Gastrocnemius medialis (tissue), 4 donors: ENCODE measurements around the gene BMPR2. TPM values are rescaled to one million over a fixed set of nuclear protein-coding genes. Genes with fewer than 3 reads are reported as not detected.
"Not testable (repeated sequence)": the region's sequence is repeated elsewhere in the genome, so short reads cannot be mapped to it uniquely, and the experiment has no call there.

Source experiments
- ATAC-seq, 2 donors: fragments of 150-250 bp; one replicate each; pipeline ENCODE4 v1.9.1; 2016
- DNase-seq, 2 donors: peaks; one replicate each; pipeline ENCODE4 v3.0.0-alpha.2; 2019
- H3K27ac ChIP-seq, 4 donors: fragments of 200-600 bp; sonication (generic); 1 replicate in 1 of 4; 2 replicates in 3 of 4; pipeline ENCODE4 v1.5.1; 2016 to 2018; ENCODE audit warnings: mild to moderate bottlenecking in 2 of 4, moderate library complexity in 1 of 4
- H3K27me3 ChIP-seq, 3 donors: fragments of 200-600 bp; sonication (generic) in 2 of 3; 1 replicate in 1 of 3; 2 replicates in 2 of 3; pipeline versions ENCODE4 v1.5.1 to v1.6.0; 2016 to 2019; ENCODE audit warnings: mild to moderate bottlenecking in 1 of 3, moderate library complexity in 1 of 3
- H3K36me3 ChIP-seq, 2 donors: fragments of 200-600 bp; sonication (generic) in 1 of 2; one replicate each; pipeline ENCODE4 v1.5.1; 2017 to 2018
- H3K4me1 ChIP-seq, 2 donors: fragments of 200-600 bp; sonication (generic) in 1 of 2; one replicate each; pipeline ENCODE4 v1.5.1; 2016 to 2017; ENCODE audit warnings: mild to moderate bottlenecking in 2 of 2
- H3K4me3 ChIP-seq, 4 donors: fragments of 200-600 bp; sonication (generic) in 3 of 4; 1 replicate in 1 of 4; 2 replicates in 3 of 4; pipeline ENCODE4 v1.5.1; 2016 to 2019; ENCODE audit warnings: mild to moderate bottlenecking in 2 of 4
- H3K9me3 ChIP-seq, 3 donors: fragments of 200-600 bp; sonication (generic) in 2 of 3; 1 replicate in 1 of 3; 2 replicates in 2 of 3; pipeline ENCODE4 v1.5.1; 2016 to 2019
- CTCF ChIP-seq, 5 experiments: fragments of 450-650 bp in 3 of 5; fragments of 200-600 bp in 2 of 5; sonication (generic) in 2 of 5; IDR thresholded peaks in 4 of 5; conservative IDR thresholded peaks in 1 of 5; 1 replicate in 4 of 5; 2 replicates in 1 of 5; pipeline ENCODE4 v1.5.1; 2016 to 2019; ENCODE audit warnings: antibody characterized with exemption in 5 of 5, mild to moderate bottlenecking in 3 of 5, moderate library complexity in 3 of 5
- POLR2A ChIP-seq, 2 donors: fragments of 450-650 bp; IDR thresholded peaks; one replicate each; pipeline ENCODE4 v1.6.1; 2017; ENCODE audit warnings: antibody characterized with exemption in 2 of 2, mild to moderate bottlenecking in 2 of 2, moderate library complexity in 2 of 2
- in situ Hi-C, 4 donors: fragments of 200-750 bp; cut with MboI; loops; one replicate each; pipeline versions ENCODE4 v1.15.0 to v1.8.0; 2017; ENCODE audit warnings: low sequenced_read_pairs in 4 of 4
- intact Hi-C: fragments of 100-400 bp; cut with DNase I; formaldehyde crosslinking; loops from one replicate; pipeline ENCODE4 v1.15.1; 2023; ENCODE audit warnings: low total_unique reads
- total RNA-seq, 4 donors: library from RNA; depleted of rRNA; stranded (reverse); fragments of >200 nt; gene quantifications; one replicate each; pipeline versions ENCODE4 v1.1.0 to v1.2.3, GENCODE V29; 2016

BMPR2 gene
- total RNA-seq, 4 donors from 2014 or later: 25.0 to 35.0 (median 27.2) TPM

GRCh38 chr2:202548240-202548639 is 172.1 kb downstream of the BMPR2 start:
- TF ChIP-seq POLR2A (IDR thresholded peaks at IDR 0.05): no peak
- TF ChIP-seq CTCF (IDR thresholded peaks at IDR 0.05 in 4 of 5, conservative IDR thresholded peaks at IDR 0.05 in 1 of 5): no peak
- Histone ChIP-seq H3K27ac (no peak overlapping the region), H3K36me3 (peaks cover 2 to 9% of the 10 kb centered on the region in 2 donors), H3K4me3 (no peak overlapping the region), H3K4me1 (no peaks in the 10 kb centered on the region), H3K27me3 (no peaks in the 10 kb centered on the region), H3K9me3 (no peaks in the 10 kb centered on the region)
- in situ Hi-C loops (no loop called here), intact Hi-C loops (no loop called here)
- no peak for DNase-seq
- ATAC-seq: no peak

- H3K9me3 ChIP-seq, H3K4me3 ChIP-seq, in situ Hi-C loops, H3K4me1 ChIP-seq, DNase-seq, ATAC-seq, intact Hi-C loops, H3K27me3 ChIP-seq, H3K27ac ChIP-seq: not testable (repeated sequence)
- peaks cover 2 to 11% of the 10 kb centered on the region in 2 donors for H3K36me3 ChIP-seq
Measured at GRCh38 chr2:202551000-202551399, 174.9 kb downstream of the BMPR2 start.

- DNase-seq (no peak), ATAC-seq (no peak)
- no peak overlapping the region for H3K27ac ChIP-seq
- in situ Hi-C loops: no loop called here
- intact Hi-C loops: no loop called here
- H3K36me3 ChIP-seq: peaks cover 0 to 30% of the 10 kb centered on the region in 2 donors
- no peaks in the 10 kb centered on the region for H3K27me3 ChIP-seq
- H3K4me3 ChIP-seq: no peak overlapping the region
- no peaks in the 10 kb centered on the region for H3K4me1 ChIP-seq
- H3K9me3 ChIP-seq: no peaks in the 10 kb centered on the region
- no peak for TF ChIP-seq CTCF (IDR thresholded peaks at IDR 0.05 in 4 of 5, conservative IDR thresholded peaks at IDR 0.05 in 1 of 5)
- TF ChIP-seq POLR2A (IDR thresholded peaks at IDR 0.05): no peak
Measured at GRCh38 chr2:202555356-202555755, 179.2 kb downstream of the BMPR2 start.

- no peak for ATAC-seq
- peaks cover 0 to 24% of the 10 kb centered on the region in 2 donors for H3K36me3 ChIP-seq
Measured at GRCh38 chr2:202560200-202560599, 184.1 kb downstream of the BMPR2 start.

GRCh38 chr2:202564226-202564625 is 188.1 kb downstream of the BMPR2 start:
- DNase-seq (no peak), ATAC-seq (no peak)
- Histone ChIP-seq H3K4me3 (no peak overlapping the region), H3K27ac (no peak overlapping the region), H3K9me3 (no peaks in the 10 kb centered on the region), H3K4me1 (no peaks in the 10 kb centered on the region), H3K36me3 (peaks cover 0 to 4% of the 10 kb centered on the region in 2 donors), H3K27me3 (no peaks in the 10 kb centered on the region)
- TF ChIP-seq POLR2A (IDR thresholded peaks at IDR 0.05) (no peak), CTCF (IDR thresholded peaks at IDR 0.05 in 4 of 5, conservative IDR thresholded peaks at IDR 0.05 in 1 of 5) (no peak)
- intact Hi-C loops: no loop called here
- in situ Hi-C loops: no loop called here

More at GRCh38 chr2:202560200-202560599, 184.1 kb downstream of the BMPR2 start:
- no peaks in the 10 kb centered on the region for H3K4me1 ChIP-seq
- no peak overlapping the region for H3K27ac ChIP-seq
- in situ Hi-C loops (no loop called here), intact Hi-C loops (no loop called here)
- no peak for DNase-seq
- H3K4me3 ChIP-seq: no peak overlapping the region
- H3K9me3 ChIP-seq: no peaks in the 10 kb centered on the region
- no peak for TF ChIP-seq CTCF (IDR thresholded peaks at IDR 0.05 in 4 of 5, conservative IDR thresholded peaks at IDR 0.05 in 1 of 5)
- TF ChIP-seq POLR2A (IDR thresholded peaks at IDR 0.05): no peak
- no peaks in the 10 kb centered on the region for H3K27me3 ChIP-seq
